Natural killer cell (primary cell): ENCODE results near the gene HELT. TPM values are rescaled to one million over a fixed set of nuclear protein-coding genes. Genes with fewer than 3 reads are reported as not detected.

ENCODE experiments used
- ATAC-seq, 3 donors: fragments of 150-1000 bp in 2 of 3; fragments of 200-7000 bp in 1 of 3; cut with Tn5 transposase; 1 replicate in 1 of 3; 2 replicates in 2 of 3; pipeline ENCODE4 v1.10.0; 2021; ENCODE audit warnings: mild to moderate bottlenecking in 2 of 3, moderate library complexity in 2 of 3
- DNase-seq, 2 donors: peaks; one replicate each; pipeline versions ENCODE4 v3.0.0 to v3.0.0-alpha.2; 2013 to 2021; ENCODE audit warnings: mixed read lengths in 1 of 2
- H3K27ac ChIP-seq: one replicate; pipeline ENCODE4 v1.5.1; 2013; ENCODE audit warnings: mild to moderate bottlenecking, low read length
- H3K27me3 ChIP-seq: one replicate; pipeline ENCODE4 v1.6.1; 2013; ENCODE audit warnings: low read length; ENCODE audit not compliant: control insufficient read depth, insufficient read depth
- H3K36me3 ChIP-seq: one replicate; pipeline ENCODE4 v1.6.1; 2013; ENCODE audit warnings: low read length; ENCODE audit not compliant: control insufficient read depth, insufficient read depth
- H3K4me1 ChIP-seq: one replicate; pipeline ENCODE4 v1.6.1; 2013; ENCODE audit warnings: low read length; ENCODE audit not compliant: control insufficient read depth, insufficient read depth
- H3K4me3 ChIP-seq: one replicate; pipeline ENCODE4 v1.5.1; 2013; ENCODE audit warnings: low read length
- H3K9me3 ChIP-seq: one replicate; pipeline ENCODE4 v1.6.1; 2013; ENCODE audit warnings: low read length; ENCODE audit not compliant: control insufficient read depth, insufficient read depth
- H3K27ac Mint-ChIP-seq, 2 donors: one replicate each; pipeline ENCODE4 v1.8.0; 2022; ENCODE audit warnings: mild to moderate bottlenecking in 2 of 2, mixed read lengths in 2 of 2, moderate library complexity in 1 of 2
- H3K27me3 Mint-ChIP-seq, 2 donors: one replicate each; pipeline ENCODE4 v1.8.0; 2022; ENCODE audit warnings: low read depth in 2 of 2, mixed read lengths in 2 of 2
- H3K36me3 Mint-ChIP-seq: one replicate; pipeline ENCODE4 v1.8.0; 2022; ENCODE audit warnings: mixed read lengths
- H3K4me1 Mint-ChIP-seq, 2 donors: one replicate each; pipeline ENCODE4 v1.8.0; 2022; ENCODE audit warnings: mixed read lengths in 2 of 2
- H3K4me3 Mint-ChIP-seq: one replicate; pipeline ENCODE4 v1.8.0; 2022; ENCODE audit warnings: mild to moderate bottlenecking, moderate library complexity, mixed read lengths
- H3K9me3 Mint-ChIP-seq, 2 donors: one replicate each; pipeline ENCODE4 v1.8.0; 2022; ENCODE audit warnings: mixed read lengths in 2 of 2
- CTCF ChIP-seq: fragments of 200-600 bp; IDR thresholded peaks from one replicate; pipeline ENCODE4 v1.8.0; 2022; ENCODE audit warnings: antibody characterized with exemption
- WGBS: methylation state at CpG from one replicate; pipeline ENCODE4 v1.1.7; 2013; ENCODE audit warnings: missing lambda C conversion rate; ENCODE audit not compliant: insufficient coverage; 5-methylcytosine and 5-hydroxymethylcytosine counted together
- intact Hi-C: fragments of 100-400 bp; cut with micrococcal nuclease; formaldehyde crosslinking; loops from one replicate; pipeline ENCODE4 v1.14.2; 2022
- total RNA-seq, 4 donors: library from RNA; stranded (reverse); fragments of 120-200 nt in 1 of 4; gene quantifications; one replicate each; pipeline versions ENCODE4 v1.2.3 to v1.2.4, GENCODE V29; 2013 to 2022

HELT gene
- total RNA-seq, 3 donors from 2014 or later (not counting 1 experiment from before 2014, with no cell fraction given) = not detected

DNA sequence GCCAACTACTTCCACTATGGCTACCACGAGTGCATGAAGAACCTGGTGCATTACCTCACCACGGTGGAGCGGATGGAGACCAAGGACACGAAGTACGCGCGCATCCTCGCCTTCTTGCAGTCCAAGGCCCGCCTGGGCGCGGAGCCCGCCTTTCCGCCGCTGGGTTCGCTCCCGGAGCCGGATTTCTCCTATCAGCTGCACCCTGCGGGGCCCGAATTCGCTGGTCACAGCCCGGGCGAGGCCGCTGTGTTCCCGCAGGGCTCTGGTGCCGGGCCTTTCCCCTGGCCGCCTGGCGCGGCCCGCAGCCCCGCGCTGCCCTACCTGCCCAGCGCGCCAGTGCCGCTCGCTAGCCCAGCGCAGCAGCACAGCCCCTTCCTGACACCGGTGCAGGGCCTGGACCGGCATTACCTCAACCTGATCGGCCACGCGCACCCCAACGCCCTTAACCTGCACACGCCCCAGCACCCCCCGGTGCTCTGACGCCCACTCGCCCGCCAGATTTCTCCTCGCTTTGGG, 2.1 kb downstream of the HELT start:
- no peaks in the 10 kb centered on the region for H3K4me1 ChIP-seq
- TF ChIP-seq CTCF = no peak
- no peak overlapping the region for H3K27ac ChIP-seq
- no peak overlapping the region for H3K4me3 ChIP-seq
- H3K36me3 ChIP-seq = no peaks in the 10 kb centered on the region
- intact Hi-C loops = no loop called here
- Mint-ChIP-seq H3K4me1 (peaks cover 0 to 4% of the 10 kb centered on the region in 2 donors), H3K27ac (no peak overlapping the region), H3K4me3 (no peak overlapping the region), H3K9me3 (no peaks in the 10 kb centered on the region), H3K36me3 (no peaks in the 10 kb centered on the region), H3K27me3 (peaks cover 55 to 80% of the 10 kb centered on the region in 2 donors)
- WGBS = 4% methylated on average over 48 of the region's 48 CpGs
- DNase-seq = no peak
- H3K27me3 ChIP-seq = peaks cover 36% of the 10 kb centered on the region
- no peak for ATAC-seq
- H3K9me3 ChIP-seq = no peaks in the 10 kb centered on the region

DNA sequence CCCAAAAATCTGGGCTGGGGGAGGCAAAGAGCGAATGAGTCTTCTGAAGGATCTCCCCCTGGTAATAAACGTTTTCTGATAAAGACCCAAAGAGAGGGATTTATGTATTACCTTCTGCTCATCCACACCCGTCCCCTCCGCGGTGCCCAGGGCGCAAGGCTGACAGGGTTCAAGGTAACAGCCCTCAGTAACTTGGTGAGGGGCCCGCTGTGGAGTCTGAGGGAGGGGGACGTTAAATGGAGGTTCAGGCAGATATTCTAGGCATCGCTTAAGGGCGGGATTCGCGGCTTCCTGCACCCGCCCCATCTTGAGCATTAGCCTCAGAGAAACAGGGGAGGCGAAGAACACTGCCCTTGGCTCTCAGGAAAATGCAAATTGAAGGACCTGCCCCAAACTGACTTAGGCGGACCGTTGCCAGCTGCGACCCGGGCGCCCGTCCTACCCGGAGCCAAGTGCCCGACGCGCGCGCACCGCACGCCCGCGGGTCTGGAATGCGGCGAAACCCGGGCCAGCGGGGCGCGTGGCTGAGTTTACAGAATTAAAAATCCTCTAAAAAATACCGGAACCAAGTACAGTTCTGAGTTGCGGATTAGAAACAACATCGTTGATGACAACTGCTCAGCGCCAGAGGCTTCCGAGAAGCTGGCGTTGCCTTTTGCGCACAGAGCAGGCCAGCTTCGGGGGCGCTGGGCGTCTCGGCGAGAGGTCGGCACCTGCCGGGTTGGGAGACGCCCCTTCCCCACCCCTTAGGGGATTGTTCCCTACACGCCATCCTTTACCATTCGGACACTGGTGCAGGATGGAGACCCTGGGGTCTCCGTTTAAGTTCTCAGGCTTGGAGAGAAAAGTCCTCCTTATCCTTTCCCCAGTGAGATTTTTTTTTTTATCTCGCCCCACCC, 2.8 kb downstream of the HELT start:
- ATAC-seq = no peak
- no peaks in the 10 kb centered on the region for H3K4me1 ChIP-seq
- 4% methylated on average over 53 of the region's 55 CpGs for WGBS
- DNase-seq = no peak
- H3K27me3 ChIP-seq = peaks cover 30% of the 10 kb centered on the region
- no peaks in the 10 kb centered on the region for H3K36me3 ChIP-seq
- no peaks in the 10 kb centered on the region for H3K9me3 ChIP-seq
- Mint-ChIP-seq H3K4me1 (peaks cover 0 to 4% of the 10 kb centered on the region in 2 donors), H3K36me3 (no peaks in the 10 kb centered on the region), H3K27me3 (peaks cover 50 to 73% of the 10 kb centered on the region in 2 donors), H3K4me3 (no peak overlapping the region), H3K9me3 (no peaks in the 10 kb centered on the region), H3K27ac (no peak overlapping the region)
- no peak overlapping the region for H3K27ac ChIP-seq
- no peak overlapping the region for H3K4me3 ChIP-seq
- no peak for TF ChIP-seq CTCF
- intact Hi-C loops = no loop called here

DNA sequence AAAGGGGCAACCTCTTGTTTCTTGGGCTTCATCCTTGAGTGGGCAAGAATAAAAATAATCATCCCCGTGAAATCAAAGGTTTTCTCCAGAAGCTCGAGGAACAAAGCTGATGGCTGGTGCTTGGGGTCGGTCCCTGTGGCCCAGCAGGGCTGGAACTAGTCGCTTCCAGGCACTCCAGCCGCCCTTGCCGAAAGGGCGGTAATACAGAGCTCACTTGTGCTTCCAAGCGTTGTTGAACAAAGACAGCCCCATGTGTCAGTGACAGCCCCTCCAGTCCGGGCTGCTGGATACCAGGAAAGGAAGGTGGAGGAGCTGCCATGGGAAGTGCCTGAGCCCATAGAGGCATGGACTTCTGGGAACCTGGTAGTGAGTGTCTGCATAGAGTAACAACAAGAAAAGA, 5.2 kb downstream of the HELT start:
- Mint-ChIP-seq H3K4me1 (no peaks in the 10 kb centered on the region), H3K36me3 (no peaks in the 10 kb centered on the region), H3K27me3 (peaks cover 39 to 61% of the 10 kb centered on the region in 2 donors), H3K4me3 (no peak overlapping the region), H3K9me3 (no peaks in the 10 kb centered on the region), H3K27ac (no peak overlapping the region)
- Histone ChIP-seq H3K27ac (no peak overlapping the region), H3K9me3 (no peaks in the 10 kb centered on the region), H3K36me3 (no peaks in the 10 kb centered on the region), H3K4me1 (no peaks in the 10 kb centered on the region), H3K4me3 (no peak overlapping the region), H3K27me3 (peaks cover 25% of the 10 kb centered on the region)
- WGBS = 58% methylated on average over 9 of the region's 9 CpGs
- ATAC-seq (no peak), DNase-seq (no peak)
- no peak for TF ChIP-seq CTCF
- intact Hi-C loops = no loop called here
